ENCODE results near the gene TMTC1. TPM values are rescaled to one million over a fixed set of nuclear protein-coding genes. Genes with fewer than 3 reads are reported as not detected.
"Not testable (repeated sequence)": the region's sequence is repeated elsewhere in the genome, so short reads cannot be mapped to it uniquely, and the experiment has no call there.

Gene TMTC1
- polyA plus RNA-seq, 6 donors from 2014 or later = not detected

- Mint-ChIP-seq H3K9me3 (peaks cover 0 to 12% (median 0%) of the 10 kb centered on the region in 7 donors), H3K4me1 (peaks cover 0 to 6% (median 3%) of the 10 kb centered on the region in 3 donors), H3K27me3 (peaks cover 24 to 35% (median 25%) of the 10 kb centered on the region in 3 donors), H3K4me3 (peak overlapping the region in 1 of 8 donors; percentile 5), H3K36me3 (no peaks in the 10 kb centered on the region), H3K27ac (peak overlapping the region in 2 of 6 donors; percentile 40 to 46)
- DNase-seq = no peak
- ATAC-seq (ENCODE audit: low read depth in 2 of 2) = no peak
Measured at GRCh38 chr12:29563636-29564035, 220.1 kb downstream of the TMTC1 start.

GRCh38 chr12:29563071-29563470 is 220.7 kb downstream of the TMTC1 start:
- ATAC-seq (ENCODE audit: low read depth in 2 of 2) (no peak), DNase-seq (no peak)
- H3K9me3 Mint-ChIP-seq = peaks cover 0 to 12% (median 0%) of the 10 kb centered on the region in 7 donors
- peaks cover 0 to 6% (median 3%) of the 10 kb centered on the region in 3 donors for H3K4me1 Mint-ChIP-seq
- peaks cover 24 to 35% (median 25%) of the 10 kb centered on the region in 3 donors for H3K27me3 Mint-ChIP-seq
- no peaks in the 10 kb centered on the region for H3K36me3 Mint-ChIP-seq
- peak overlapping the region in 1 of 6 donors; percentile 80 for H3K27ac Mint-ChIP-seq
- H3K4me3 Mint-ChIP-seq = no peak overlapping the region

DNA sequence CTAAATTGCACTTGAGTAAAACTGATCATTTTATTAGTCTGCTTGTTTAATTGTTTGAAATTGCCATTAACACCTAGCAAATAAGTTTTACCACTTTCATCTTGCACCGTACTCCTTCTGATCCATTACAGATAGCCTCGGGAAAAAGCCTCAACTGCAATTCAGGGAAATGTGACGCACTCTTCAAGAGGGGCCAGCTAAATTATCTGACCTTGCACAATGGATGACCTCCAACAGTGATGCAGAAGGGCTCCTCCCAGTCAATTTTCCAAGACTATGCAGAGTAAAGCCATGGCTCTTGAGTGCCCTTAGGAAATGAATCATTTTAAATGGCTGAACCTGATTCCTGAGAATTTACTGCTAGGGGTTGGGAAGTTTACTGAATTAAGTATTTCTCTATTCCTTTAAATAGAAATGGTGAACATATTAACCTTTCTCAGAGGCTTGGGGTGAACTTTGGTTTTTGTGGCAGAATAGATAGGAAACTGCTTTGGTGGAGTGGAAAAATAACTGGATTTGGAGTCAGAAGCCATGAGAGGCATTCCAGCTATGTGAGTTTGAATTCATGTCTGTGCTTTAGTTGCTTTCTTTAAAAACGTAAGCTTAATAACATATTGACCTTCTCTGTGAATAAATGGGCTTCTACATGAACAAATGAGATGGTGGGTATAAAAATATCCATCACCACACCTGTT is 221.5 kb downstream of the TMTC1 start:
- no peak for ATAC-seq (ENCODE audit: low read depth in 2 of 2)
- Mint-ChIP-seq H3K4me3 (no peak overlapping the region), H3K27ac (no peak overlapping the region), H3K27me3 (peaks cover 25 to 35% (median 30%) of the 10 kb centered on the region in 3 donors), H3K4me1 (peaks cover 0 to 6% (median 3%) of the 10 kb centered on the region in 3 donors), H3K9me3 (peaks cover 0 to 12% (median 0%) of the 10 kb centered on the region in 7 donors), H3K36me3 (no peaks in the 10 kb centered on the region)
- no peak for DNase-seq

DNA sequence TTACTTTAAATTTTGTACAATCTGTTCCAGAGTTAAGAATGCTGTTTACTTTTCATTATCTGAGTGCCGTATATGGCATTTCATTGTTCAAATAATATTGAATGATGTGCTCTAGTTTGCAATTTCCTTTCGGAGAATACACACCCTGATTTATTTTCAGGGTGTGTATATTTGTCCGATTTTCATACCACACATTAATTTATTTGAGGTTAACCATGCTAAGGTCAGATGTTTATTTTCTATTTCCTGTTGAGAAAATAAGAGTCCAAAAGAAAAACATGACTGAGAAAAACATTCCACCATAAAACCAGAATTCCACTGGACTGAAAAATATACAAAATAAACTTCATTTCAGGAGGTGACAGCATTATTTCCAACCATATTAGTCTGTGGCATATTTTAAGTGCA is 222.1 kb downstream of the TMTC1 start:
- peaks cover 0 to 12% (median 0%) of the 10 kb centered on the region in 7 donors for H3K9me3 Mint-ChIP-seq
- ATAC-seq (ENCODE audit: low read depth in 2 of 2) = no peak
- H3K4me1 Mint-ChIP-seq = peaks cover 0 to 6% (median 3%) of the 10 kb centered on the region in 3 donors
- peaks cover 25 to 35% (median 30%) of the 10 kb centered on the region in 3 donors for H3K27me3 Mint-ChIP-seq
- H3K36me3 Mint-ChIP-seq = no peaks in the 10 kb centered on the region
- no peak for DNase-seq
- no peak overlapping the region for H3K27ac Mint-ChIP-seq
- H3K4me3 Mint-ChIP-seq = no peak overlapping the region

DNA sequence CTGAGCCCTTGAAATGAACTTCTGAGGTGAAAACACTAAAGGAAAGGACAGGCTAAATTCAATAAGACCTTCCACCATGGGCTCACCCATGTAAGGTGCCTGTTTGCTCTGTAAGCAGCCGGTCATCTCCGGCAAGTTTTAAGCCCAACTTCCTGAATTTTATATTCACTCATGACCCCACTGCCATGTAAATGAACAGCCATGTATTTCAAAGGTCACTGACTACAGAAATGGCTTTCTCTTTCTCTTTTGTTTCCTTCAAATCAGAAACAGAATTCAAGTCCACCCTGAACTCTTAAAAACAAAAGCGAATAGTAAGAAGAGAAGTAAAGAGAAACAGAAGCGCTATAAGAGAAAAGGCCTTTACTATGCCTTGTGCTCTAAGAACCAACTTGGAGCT is 224.5 kb downstream of the TMTC1 start:
- no peak for DNase-seq
- H3K9me3 Mint-ChIP-seq = peaks cover 0 to 5% (median 0%) of the 10 kb centered on the region in 7 donors
- no peak overlapping the region for H3K4me3 Mint-ChIP-seq

DNA sequence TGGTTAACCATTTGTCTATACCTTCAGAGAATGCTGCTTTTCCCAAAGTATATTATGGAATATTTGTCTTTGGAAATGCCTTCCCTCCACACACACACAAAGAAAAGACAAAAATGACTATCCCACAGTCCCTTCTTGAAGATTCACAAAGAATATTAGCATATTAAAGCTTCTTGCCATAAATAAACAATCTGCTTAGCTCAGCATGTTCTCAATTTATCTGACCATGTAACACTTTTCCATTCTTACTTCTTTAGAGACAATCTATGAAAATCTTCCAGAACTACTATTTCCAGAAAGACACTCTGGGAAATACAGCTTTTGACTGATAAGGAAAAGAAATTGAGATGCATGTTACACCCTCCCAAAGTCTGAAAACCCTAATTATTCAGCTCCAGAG is 227.4 kb downstream of the TMTC1 start:
- Mint-ChIP-seq H3K27ac (no peak overlapping the region), H3K9me3 (peaks cover 0 to 5% (median 0%) of the 10 kb centered on the region in 7 donors), H3K4me3 (no peak overlapping the region), H3K27me3 (peaks cover 5 to 9% (median 8%) of the 10 kb centered on the region in 3 donors), H3K4me1 (no peaks in the 10 kb centered on the region), H3K36me3 (no peaks in the 10 kb centered on the region)
- ATAC-seq (ENCODE audit: low read depth in 2 of 2) = no peak
- no peak for DNase-seq

More for the DNA sequence above, 224.5 kb downstream of the TMTC1 start:
- Mint-ChIP-seq H3K27ac (no peak overlapping the region), H3K36me3 (no peaks in the 10 kb centered on the region), H3K27me3 (peaks cover 13 to 33% (median 25%) of the 10 kb centered on the region in 3 donors), H3K4me1 (peaks cover 0 to 6% (median 3%) of the 10 kb centered on the region in 3 donors)
- ATAC-seq (ENCODE audit: low read depth in 2 of 2) = no peak

GRCh38 chr12:29555451-29555850 is 228.3 kb downstream of the TMTC1 start:
- H3K4me1 Mint-ChIP-seq; H3K4me3 Mint-ChIP-seq; H3K27ac Mint-ChIP-seq; H3K9me3 Mint-ChIP-seq; H3K36me3 Mint-ChIP-seq; ATAC-seq (ENCODE audit: low read depth in 2 of 2); H3K27me3 Mint-ChIP-seq; DNase-seq: not testable (repeated sequence)

GRCh38 chr12:29552994-29553748 is 230.6 kb downstream of the TMTC1 start:
- H3K36me3 Mint-ChIP-seq = no peaks in the 10 kb centered on the region
- H3K4me3 Mint-ChIP-seq = no peak overlapping the region
- H3K27me3 Mint-ChIP-seq = peaks cover 5 to 12% (median 10%) of the 10 kb centered on the region in 3 donors
- no peak for ATAC-seq (ENCODE audit: low read depth in 2 of 2)
- H3K4me1 Mint-ChIP-seq = no peaks in the 10 kb centered on the region
- H3K27ac Mint-ChIP-seq = no peak overlapping the region
- DNase-seq = no peak
- H3K9me3 Mint-ChIP-seq = peaks cover 0 to 5% (median 0%) of the 10 kb centered on the region in 7 donors

- ATAC-seq (ENCODE audit: low read depth in 2 of 2) (peak; percentile 45 to 48), DNase-seq (peak; percentile 28)
- Mint-ChIP-seq H3K36me3 (no peaks in the 10 kb centered on the region), H3K27ac (no peak overlapping the region), H3K9me3 (peaks cover 0 to 5% (median 0%) of the 10 kb centered on the region in 7 donors), H3K27me3 (peaks cover 6 to 19% (median 18%) of the 10 kb centered on the region in 3 donors), H3K4me3 (no peak overlapping the region), H3K4me1 (no peaks in the 10 kb centered on the region)
Measured at GRCh38 chr12:29552324-29552927, 231.3 kb downstream of the TMTC1 start.

- no peak overlapping the region for H3K4me3 Mint-ChIP-seq
- no peak overlapping the region for H3K27ac Mint-ChIP-seq
- ATAC-seq (ENCODE audit: low read depth in 2 of 2) (no peak), DNase-seq (no peak)
- no peaks in the 10 kb centered on the region for H3K36me3 Mint-ChIP-seq
- H3K27me3 Mint-ChIP-seq = peaks cover 12 to 23% (median 22%) of the 10 kb centered on the region in 3 donors
- no peaks in the 10 kb centered on the region for H3K4me1 Mint-ChIP-seq
- peaks cover 0 to 5% (median 0%) of the 10 kb centered on the region in 7 donors for H3K9me3 Mint-ChIP-seq
Measured at GRCh38 chr12:29551812-29552211, 231.9 kb downstream of the TMTC1 start.

- Mint-ChIP-seq H3K27ac (no peak overlapping the region), H3K36me3 (no peaks in the 10 kb centered on the region), H3K9me3 (no peaks in the 10 kb centered on the region), H3K27me3 (peaks cover 19 to 21% (median 21%) of the 10 kb centered on the region in 3 donors), H3K4me3 (no peak overlapping the region), H3K4me1 (no peaks in the 10 kb centered on the region)
- ATAC-seq (ENCODE audit: low read depth in 2 of 2) (no peak), DNase-seq (no peak)
Measured at GRCh38 chr12:29547864-29548263, 235.9 kb downstream of the TMTC1 start.

- Mint-ChIP-seq H3K27me3 (peaks cover 19 to 26% (median 21%) of the 10 kb centered on the region in 3 donors), H3K9me3 (no peaks in the 10 kb centered on the region), H3K36me3 (no peaks in the 10 kb centered on the region), H3K4me1 (no peaks in the 10 kb centered on the region), H3K4me3 (no peak overlapping the region), H3K27ac (no peak overlapping the region)
- ATAC-seq (ENCODE audit: low read depth in 2 of 2) (no peak), DNase-seq (no peak)
Measured at GRCh38 chr12:29547151-29547632, 236.6 kb downstream of the TMTC1 start.

DNA sequence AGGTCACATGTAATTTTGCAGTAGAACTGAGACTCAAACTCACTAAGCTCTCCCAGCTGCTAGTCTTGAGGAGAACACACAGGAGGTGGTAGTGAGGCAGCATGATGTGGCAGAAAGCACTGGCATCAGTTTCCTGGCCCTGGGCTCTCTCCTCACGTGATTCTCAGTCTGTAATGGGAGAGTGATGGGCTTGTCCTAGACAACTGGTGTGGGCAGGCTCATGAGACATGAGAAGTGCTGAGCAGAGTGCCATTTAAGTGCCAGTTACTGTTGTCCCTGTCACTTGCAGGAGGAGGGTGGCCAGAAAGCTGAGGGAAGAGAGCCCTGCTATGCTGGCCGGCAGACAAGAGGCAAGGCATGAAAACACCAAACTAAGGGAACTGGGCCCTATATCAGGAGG is 237.7 kb downstream of the TMTC1 start:
- Mint-ChIP-seq H3K9me3 (no peaks in the 10 kb centered on the region), H3K4me3 (peak overlapping the region in 1 of 8 donors; percentile 81), H3K27ac (no peak overlapping the region), H3K27me3 (peaks cover 23 to 32% (median 26%) of the 10 kb centered on the region in 3 donors), H3K36me3 (no peaks in the 10 kb centered on the region), H3K4me1 (no peaks in the 10 kb centered on the region)
- ATAC-seq (ENCODE audit: low read depth in 2 of 2) (no peak), DNase-seq (no peak)
